Ovary (tissue), 9 donors: ENCODE measurements around the gene MAP2K2. TPM values are rescaled to one million over a fixed set of nuclear protein-coding genes. Genes with fewer than 3 reads are reported as not detected.
A peak's percentile ranks its signal among the peaks of the same experiment; 100 is the strongest.

Experiments used
- DNase-seq, 5 donors: peaks; one replicate each; pipeline ENCODE4 v3.0.0-alpha.2; 2019 to 2020
- H3K27ac ChIP-seq, 2 donors: fragments of 200-600 bp; one replicate each; pipeline versions ENCODE4 v1.5.1 to v1.8.0; 2019 to 2022
- H3K27me3 ChIP-seq: fragments of 200-600 bp; one replicate; pipeline ENCODE4 v1.8.0; 2022
- H3K36me3 ChIP-seq: fragments of 200-600 bp; sonication (generic); one replicate; pipeline ENCODE4 v1.5.1; 2019
- H3K4me1 ChIP-seq: one replicate; pipeline ENCODE4 v1.8.1; 2013; ENCODE audit warnings: mild to moderate bottlenecking, moderate library complexity; ENCODE audit not compliant: insufficient read depth
- H3K4me3 ChIP-seq: fragments of 200-600 bp; sonication (generic); one replicate; pipeline ENCODE4 v1.5.1; 2017
- H3K9me3 ChIP-seq, 2 donors: fragments of 200-600 bp in 1 of 2; sonication (generic) in 1 of 2; one replicate each; pipeline versions ENCODE4 v1.5.1 to v1.8.1; 2013 to 2019; ENCODE audit warnings: mild to moderate bottlenecking in 1 of 2, moderate library complexity in 1 of 2
- EP300 ChIP-seq: sonication (generic); formaldehyde crosslinking; IDR thresholded peaks from one replicate; pipeline ENCODE4 v1.6.1; 2017; ENCODE audit warnings: antibody characterized with exemption
- POLR2A ChIP-seq: fragments of 450-650 bp; IDR thresholded peaks from one replicate; pipeline ENCODE4 v1.6.1; 2017; ENCODE audit warnings: antibody characterized with exemption, mild to moderate bottlenecking, moderate library complexity
- WGBS, 3 donors: extraction: QIAGEN DNeasy Blood & Tissue Kit in 1 of 3; methylation state at CpG; one replicate each; pipeline versions ENCODE4 v1.1.5 to v1.1.7; 2013 to 2017; 5-methylcytosine and 5-hydroxymethylcytosine counted together
- intact Hi-C, 4 donors: fragments of 100-400 bp; cut with DNase I; formaldehyde crosslinking; loops; one replicate each; pipeline versions ENCODE4 v1.11.0 to v1.15.1; 2022 to 2023
- polyA plus RNA-seq, 2 donors: library from polyadenylated mRNA; stranded (reverse); fragments of 200-250 nt in 1 of 2; fragments of 350-450 nt in 1 of 2; fragmentation: Illumina TruSeq in 1 of 2; extraction: RNeasy Lipid Tissue Mini Kit (QIAGEN cat#74804) in 1 of 2; gene quantifications; one replicate each; pipeline ENCODE4 v1.2.3, GENCODE V29; 2013 to 2014
- total RNA-seq, 7 donors: library from RNA; depleted of rRNA in 2 of 7; stranded (reverse); fragments of >200 nt in 2 of 7; fragmentation: NEBNext Ultra II Directional in 3 of 7; extraction: Animal tissue kit (Norgen Biotek cat#: 25700) in 3 of 7; gene quantifications; one replicate each; pipeline versions ENCODE4 v1.1.0 to v1.2.4, GENCODE V29; 2016 to 2023
- TF ChIP-seq, protein P1 (sequence below), 3 donors: fragments of 450-650 bp in 2 of 3; fragments of 200-600 bp in 1 of 3; IDR thresholded peaks; one replicate each; pipeline versions ENCODE4 v1.5.1 to v1.8.0; 2016 to 2022; ENCODE audit warnings: antibody characterized with exemption in 3 of 3, mild to moderate bottlenecking in 1 of 3
- donor health status: DM: no; HTN: no; CAD: no; lungs with moderate emphysema.
- donor health status: DM: no; HTN: no; CAD: no.
- donor health status: Bipolar disorder and iron deficiency.
- donor health status: DM: yes; HTN: yes; CAD: no.
- donor health status: DM: no; HTN: no; CAD: no.
- donor health status: DM: yes; HTN: yes; CAD: no.

MAP2K2 gene
- total and polyA plus RNA-seq, 9 donors = 39.9 to 136 (median 116) TPM

DNA sequence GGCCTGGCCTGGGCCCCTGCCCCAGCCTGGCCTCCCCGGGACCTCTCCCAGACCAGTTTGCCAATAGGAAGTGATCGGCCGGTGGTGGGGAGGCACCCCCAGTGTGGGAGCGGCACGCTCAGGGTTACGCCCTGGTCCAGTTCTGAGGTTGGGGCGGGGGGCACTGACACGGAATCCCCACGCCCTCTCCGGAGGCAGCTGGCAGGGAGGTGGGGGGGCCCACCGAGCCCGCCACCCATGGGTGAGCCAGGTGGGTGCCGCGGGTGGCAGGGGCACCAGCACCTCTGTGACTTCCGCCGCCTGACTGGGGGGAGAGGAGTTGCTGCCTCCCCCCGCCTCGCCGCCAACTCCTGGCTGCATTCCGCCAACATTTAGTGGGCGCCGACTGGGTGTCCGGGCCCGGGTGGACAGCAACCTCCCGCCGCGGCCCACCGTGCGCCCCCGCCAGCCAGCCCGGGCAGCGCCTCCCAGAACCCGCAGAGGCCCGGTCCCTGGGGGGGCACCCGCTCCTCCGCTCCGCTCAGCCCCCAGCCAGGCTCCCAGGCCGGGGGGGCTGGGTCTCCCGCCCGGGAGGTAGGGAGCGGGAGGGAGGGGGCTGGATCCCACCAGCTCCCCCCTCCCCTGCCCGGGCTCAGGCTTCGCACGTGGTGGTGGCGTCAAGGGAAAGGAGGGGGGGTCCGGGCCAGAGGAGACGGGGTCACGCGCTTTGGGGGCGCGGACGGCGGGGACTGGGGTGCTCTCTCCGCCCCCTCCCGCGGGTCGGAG, 59.2 kb downstream of the MAP2K2 start:
- no peaks in the 10 kb centered on the region for H3K27me3 ChIP-seq
- H3K36me3 ChIP-seq = no peaks in the 10 kb centered on the region
- WGBS, 3 donors = 1% methylated on average over 21 to 57 of the region's 57 CpGs
- peaks cover 38% of the 10 kb centered on the region for H3K4me1 ChIP-seq
- peak overlapping the region; percentile 92 for H3K27ac ChIP-seq
- peak overlapping the region; percentile 67 for H3K4me3 ChIP-seq
- no peaks in the 10 kb centered on the region for H3K9me3 ChIP-seq
- peak; percentile 75 to 83 (median 80) for DNase-seq
- TF ChIP-seq POLR2A (peak; percentile 13), EP300 (no peak)
- TF ChIP-seq, protein P1, sequence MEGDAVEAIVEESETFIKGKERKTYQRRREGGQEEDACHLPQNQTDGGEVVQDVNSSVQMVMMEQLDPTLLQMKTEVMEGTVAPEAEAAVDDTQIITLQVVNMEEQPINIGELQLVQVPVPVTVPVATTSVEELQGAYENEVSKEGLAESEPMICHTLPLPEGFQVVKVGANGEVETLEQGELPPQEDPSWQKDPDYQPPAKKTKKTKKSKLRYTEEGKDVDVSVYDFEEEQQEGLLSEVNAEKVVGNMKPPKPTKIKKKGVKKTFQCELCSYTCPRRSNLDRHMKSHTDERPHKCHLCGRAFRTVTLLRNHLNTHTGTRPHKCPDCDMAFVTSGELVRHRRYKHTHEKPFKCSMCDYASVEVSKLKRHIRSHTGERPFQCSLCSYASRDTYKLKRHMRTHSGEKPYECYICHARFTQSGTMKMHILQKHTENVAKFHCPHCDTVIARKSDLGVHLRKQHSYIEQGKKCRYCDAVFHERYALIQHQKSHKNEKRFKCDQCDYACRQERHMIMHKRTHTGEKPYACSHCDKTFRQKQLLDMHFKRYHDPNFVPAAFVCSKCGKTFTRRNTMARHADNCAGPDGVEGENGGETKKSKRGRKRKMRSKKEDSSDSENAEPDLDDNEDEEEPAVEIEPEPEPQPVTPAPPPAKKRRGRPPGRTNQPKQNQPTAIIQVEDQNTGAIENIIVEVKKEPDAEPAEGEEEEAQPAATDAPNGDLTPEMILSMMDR (IDR thresholded peaks at IDR 0.05) = no peak
- intact Hi-C loops = loop anchor here in 1 of 4 donors (5.0 kb wide), 1 partner anchor 58 kb away; the partner anchor contains the start of gene MAP2K2

DNA sequence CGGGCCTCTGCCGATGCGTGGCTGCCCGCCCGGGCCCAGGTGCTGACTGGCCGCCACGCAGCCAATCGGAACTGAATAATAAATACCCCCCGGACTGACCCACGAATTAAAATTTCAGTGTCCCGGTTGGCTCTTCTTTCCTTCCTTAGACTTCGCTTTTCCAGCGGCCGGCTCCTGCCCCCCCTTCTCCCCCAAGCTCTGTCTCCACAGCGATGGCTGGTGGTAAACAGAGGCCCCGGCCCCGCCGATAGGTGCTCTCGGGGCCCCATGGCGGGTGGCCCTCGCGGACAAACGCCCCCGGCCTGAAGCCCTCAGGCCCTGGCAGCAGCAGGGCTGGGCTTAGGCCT, 59.8 kb downstream of the MAP2K2 start:
- H3K4me3 ChIP-seq = peak overlapping the region; percentile 67
- H3K36me3 ChIP-seq = no peaks in the 10 kb centered on the region
- H3K27ac ChIP-seq = peak overlapping the region; percentile 92
- intact Hi-C loops = loop anchor here in 1 of 4 donors (5.0 kb wide), 1 partner anchor 58 kb away; the partner anchor contains the start of gene MAP2K2
- 1 to 3% (median 3%) methylated on average over 20 to 24 of the region's 24 CpGs for WGBS, 3 donors
- H3K27me3 ChIP-seq = no peaks in the 10 kb centered on the region
- peaks cover 40% of the 10 kb centered on the region for H3K4me1 ChIP-seq
- no peaks in the 10 kb centered on the region for H3K9me3 ChIP-seq
- TF ChIP-seq, protein P1 (IDR thresholded peaks at IDR 0.05) = no peak
- TF ChIP-seq POLR2A = peak; percentile 16
- DNase-seq = peak in 4 of 5 donors; percentile 64 to 75 (median 72)

DNA sequence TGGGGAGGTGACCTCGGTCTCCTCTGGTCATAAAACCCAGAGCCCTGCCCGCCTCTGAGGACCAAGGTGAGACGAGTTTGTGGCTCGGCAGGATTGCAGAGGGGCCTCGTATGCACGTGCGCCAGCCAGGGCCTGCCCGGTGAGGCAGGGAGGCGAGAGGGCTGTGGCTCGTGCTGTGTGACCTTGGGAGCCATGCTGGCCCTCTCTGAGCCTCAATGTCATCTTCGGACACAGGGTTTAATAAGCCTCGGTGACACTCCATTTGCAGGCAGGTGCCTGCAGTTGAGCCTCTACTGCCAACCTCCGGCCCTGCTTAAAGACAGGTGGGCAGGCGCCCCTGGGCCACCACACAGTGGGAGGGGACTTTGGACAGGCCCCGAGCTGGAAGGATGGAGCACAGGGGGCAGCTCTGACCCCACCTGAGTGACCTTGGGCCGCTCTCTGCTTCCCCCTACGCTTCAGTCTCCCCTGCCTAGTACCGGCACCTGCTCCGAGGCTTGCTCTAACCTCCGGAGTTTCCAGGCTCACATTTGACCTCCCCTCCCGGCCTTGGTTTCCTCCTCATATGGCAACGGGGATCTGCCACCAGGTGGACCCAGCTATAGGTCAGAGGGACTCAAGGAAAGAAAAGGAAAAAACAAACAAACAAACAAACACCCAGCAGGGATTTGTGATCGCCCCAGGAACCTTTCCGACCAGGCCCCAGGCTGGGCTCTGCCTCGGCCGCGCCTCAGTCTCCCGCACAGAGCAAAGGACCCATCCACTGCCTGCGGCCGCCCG, 60.4 kb downstream of the MAP2K2 start:
- H3K36me3 ChIP-seq = no peaks in the 10 kb centered on the region

More for the DNA sequence above, 60.4 kb downstream of the MAP2K2 start:
- Histone ChIP-seq H3K27me3 (no peaks in the 10 kb centered on the region), H3K4me3 (peak overlapping the region; percentile 67), H3K9me3 (no peaks in the 10 kb centered on the region), H3K27ac (peak overlapping the region; percentile 92), H3K4me1 (peaks cover 45% of the 10 kb centered on the region)
- 36 to 37% (median 36%) methylated on average over 30 to 31 of the region's 31 CpGs for WGBS, 3 donors
- TF ChIP-seq, protein P1 (IDR thresholded peaks at IDR 0.05) = peak in 1 of 3 donors; percentile 10
- TF ChIP-seq EP300 (no peak), POLR2A (no peak)
- intact Hi-C loops = loop anchor here in 1 of 4 donors (5.0 kb wide), 1 partner anchor 59 kb away; the partner anchor contains the start of gene MAP2K2
- DNase-seq = peak in 2 of 5 donors; percentile 41 to 46
